Panc1 (cell line): ENCODE data around the gene CCDC80.

Source experiments
- POLR2AphosphoS5 ChIP-seq: IDR thresholded peaks from 2 replicates; pipeline ENCODE4 v1.6.1; 2012; ENCODE audit warnings: mild to moderate bottlenecking, low read depth, low read length, moderate library complexity
- TCF7L2 ChIP-seq: IDR thresholded peaks from 2 replicates; pipeline ENCODE4 v1.6.1; 2011; ENCODE audit warnings: mild to moderate bottlenecking, low read depth, low read length, inconsistent platforms
- TF ChIP-seq, protein P1 (sequence below): fragments of 450-650 bp; IDR thresholded peaks from 2 replicates; pipeline ENCODE4 v1.5.1; 2017; ENCODE audit warnings: mild to moderate bottlenecking

GRCh38 chr3:112635674-112636073 is 5.3 kb downstream of the CCDC80 start:
- TF ChIP-seq, protein P1, sequence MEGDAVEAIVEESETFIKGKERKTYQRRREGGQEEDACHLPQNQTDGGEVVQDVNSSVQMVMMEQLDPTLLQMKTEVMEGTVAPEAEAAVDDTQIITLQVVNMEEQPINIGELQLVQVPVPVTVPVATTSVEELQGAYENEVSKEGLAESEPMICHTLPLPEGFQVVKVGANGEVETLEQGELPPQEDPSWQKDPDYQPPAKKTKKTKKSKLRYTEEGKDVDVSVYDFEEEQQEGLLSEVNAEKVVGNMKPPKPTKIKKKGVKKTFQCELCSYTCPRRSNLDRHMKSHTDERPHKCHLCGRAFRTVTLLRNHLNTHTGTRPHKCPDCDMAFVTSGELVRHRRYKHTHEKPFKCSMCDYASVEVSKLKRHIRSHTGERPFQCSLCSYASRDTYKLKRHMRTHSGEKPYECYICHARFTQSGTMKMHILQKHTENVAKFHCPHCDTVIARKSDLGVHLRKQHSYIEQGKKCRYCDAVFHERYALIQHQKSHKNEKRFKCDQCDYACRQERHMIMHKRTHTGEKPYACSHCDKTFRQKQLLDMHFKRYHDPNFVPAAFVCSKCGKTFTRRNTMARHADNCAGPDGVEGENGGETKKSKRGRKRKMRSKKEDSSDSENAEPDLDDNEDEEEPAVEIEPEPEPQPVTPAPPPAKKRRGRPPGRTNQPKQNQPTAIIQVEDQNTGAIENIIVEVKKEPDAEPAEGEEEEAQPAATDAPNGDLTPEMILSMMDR = no peak
- TF ChIP-seq TCF7L2 (no peak), POLR2AphosphoS5 (no peak)
